ENCODE results near the gene ARVCF.

GRCh38 chr22:20013382-20013871 lies 3.2 kb downstream of the ARVCF start:
- TF ChIP-seq CTCF (IDR thresholded peaks at IDR 0.05; ENCODE audit: low read length) = peak; percentile 53
- no peak for TF ChIP-seq EZH2 (IDR thresholded peaks at IDR 0.05; ENCODE audit: borderline replicate concordance, low read length)

All from OCI-LY1 (cell line).